ENCODE data around the gene AFF2. TPM values are rescaled to one million over a fixed set of nuclear protein-coding genes. Genes with fewer than 3 reads are reported as not detected.

Gene AFF2
- total RNA-seq, 1 donor from 2014 or later = 10.9 TPM

GRCh38 chrX:148933881-148934280 lies 433.5 kb downstream of the AFF2 start:
- Histone ChIP-seq H3K9me3 (no peaks in the 10 kb centered on the region), H3K27ac (no peak overlapping the region), H3K4me1 (no peaks in the 10 kb centered on the region), H3K4me3 (no peak overlapping the region), H3K27me3 (ENCODE audit: low read depth) (no peaks in the 10 kb centered on the region), H3K36me3 (no peaks in the 10 kb centered on the region)
- intact Hi-C loops (cut with DNase I) = no loop called here
- no peak for TF ChIP-seq CTCF (IDR thresholded peaks at IDR 0.05)
- ATAC-seq (no peak), DNase-seq (no peak)

- Histone ChIP-seq H3K36me3 (no peaks in the 10 kb centered on the region), H3K9me3 (no peaks in the 10 kb centered on the region), H3K27me3 (ENCODE audit: low read depth) (no peaks in the 10 kb centered on the region), H3K4me3 (no peak overlapping the region), H3K4me1 (no peaks in the 10 kb centered on the region), H3K27ac (no peak overlapping the region)
- ATAC-seq (no peak), DNase-seq (no peak)
- TF ChIP-seq CTCF (IDR thresholded peaks at IDR 0.05) = no peak
- intact Hi-C loops (cut with DNase I) = no loop called here
Measured at GRCh38 chrX:148938348-148938747, 437.9 kb downstream of the AFF2 start.

- Histone ChIP-seq H3K36me3 (no peaks in the 10 kb centered on the region), H3K4me3 (no peak overlapping the region), H3K27me3 (ENCODE audit: low read depth) (no peaks in the 10 kb centered on the region), H3K27ac (no peak overlapping the region), H3K4me1 (no peaks in the 10 kb centered on the region), H3K9me3 (no peaks in the 10 kb centered on the region)
- TF ChIP-seq CTCF (IDR thresholded peaks at IDR 0.05) = no peak
- no peak for DNase-seq
- intact Hi-C loops (cut with DNase I) = no loop called here
- ATAC-seq = no peak
Measured at GRCh38 chrX:148940411-148940996, 440.1 kb downstream of the AFF2 start.

DNA sequence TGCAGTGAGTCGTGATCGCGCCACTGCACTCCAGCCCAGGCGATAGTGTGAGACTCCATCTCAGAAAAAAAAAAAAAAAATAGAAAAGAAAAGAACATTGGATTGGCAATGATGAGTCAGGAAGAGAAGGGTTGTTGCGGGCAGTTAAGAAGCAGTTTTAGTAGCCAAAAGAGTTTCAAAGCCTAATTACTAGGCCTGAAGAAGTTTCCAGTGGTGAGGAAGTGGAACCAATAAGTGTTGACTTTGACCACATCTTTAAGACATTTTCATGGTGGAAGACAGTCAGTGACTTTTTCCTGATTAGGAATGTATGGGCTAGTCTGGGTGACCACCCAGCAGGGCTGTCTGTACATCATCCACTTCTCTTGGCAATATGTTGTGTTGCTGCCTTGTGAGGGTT lies 442.3 kb downstream of the AFF2 start:
- intact Hi-C loops (cut with DNase I) = no loop called here
- no peaks in the 10 kb centered on the region for H3K4me1 ChIP-seq
- H3K36me3 ChIP-seq = no peaks in the 10 kb centered on the region
- H3K4me3 ChIP-seq = no peak overlapping the region
- ATAC-seq = no peak
- no peak for TF ChIP-seq CTCF (IDR thresholded peaks at IDR 0.05)
- H3K9me3 ChIP-seq = no peaks in the 10 kb centered on the region
- no peaks in the 10 kb centered on the region for H3K27me3 ChIP-seq (ENCODE audit: low read depth)
- no peak overlapping the region for H3K27ac ChIP-seq
- no peak for DNase-seq

- intact Hi-C loops (cut with DNase I) = no loop called here
- Histone ChIP-seq H3K9me3 (no peaks in the 10 kb centered on the region), H3K27ac (no peak overlapping the region), H3K36me3 (no peaks in the 10 kb centered on the region), H3K4me3 (no peak overlapping the region), H3K4me1 (no peaks in the 10 kb centered on the region), H3K27me3 (ENCODE audit: low read depth) (no peaks in the 10 kb centered on the region)
- ATAC-seq (no peak), DNase-seq (no peak)
- TF ChIP-seq CTCF (IDR thresholded peaks at IDR 0.05) = no peak
Measured at GRCh38 chrX:148947399-148947975, 447.1 kb downstream of the AFF2 start.
